GM21367 (cell line): Measurements from ENCODE around the gene SLC5A10.
"Not testable (repeated sequence)": the region's sequence is repeated elsewhere in the genome, so short reads cannot be mapped to it uniquely, and the experiment has no call there.

ENCODE experiments used
- ATAC-seq: cut with Tn5 transposase; IDR thresholded peaks from one replicate; pipeline ENCODE4 v1.9.1; 2021; ENCODE audit not compliant: unreplicated experiment

Gene SLC5A10

GRCh38 chr17:18946536-18946935, 5.4 kb upstream of the SLC5A10 start:
- ATAC-seq = no peak

- no peak for ATAC-seq
Observed at GRCh38 chr17:18947866-18948265, 4.1 kb upstream of the SLC5A10 start.

DNA sequence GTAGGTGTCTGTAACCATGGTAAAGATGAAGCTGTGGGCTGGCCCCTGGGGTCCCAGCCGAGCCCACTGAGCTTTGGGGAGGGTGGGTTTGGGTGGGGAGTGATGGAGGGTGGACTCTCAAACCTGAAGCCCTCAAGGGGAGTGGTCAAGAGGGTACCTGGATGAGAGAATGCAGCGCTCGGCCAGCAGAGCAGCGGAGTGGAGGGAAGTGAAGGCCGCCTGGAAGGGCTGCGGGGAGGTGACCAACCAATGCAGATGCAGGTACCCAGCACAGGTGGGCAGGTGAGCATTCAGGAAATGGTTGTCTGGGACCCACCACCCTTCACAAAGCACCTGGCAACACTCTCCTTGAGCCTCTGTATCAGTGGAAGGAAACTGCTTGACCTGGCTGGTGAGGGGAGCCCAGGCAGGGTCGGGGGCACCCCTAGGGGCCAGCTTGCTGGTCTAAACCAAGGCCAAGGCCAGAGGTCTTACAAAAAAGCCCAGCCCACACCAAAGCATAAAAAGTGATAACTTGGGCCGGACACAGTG, 3.4 kb upstream of the SLC5A10 start:
- ATAC-seq = no peak

DNA sequence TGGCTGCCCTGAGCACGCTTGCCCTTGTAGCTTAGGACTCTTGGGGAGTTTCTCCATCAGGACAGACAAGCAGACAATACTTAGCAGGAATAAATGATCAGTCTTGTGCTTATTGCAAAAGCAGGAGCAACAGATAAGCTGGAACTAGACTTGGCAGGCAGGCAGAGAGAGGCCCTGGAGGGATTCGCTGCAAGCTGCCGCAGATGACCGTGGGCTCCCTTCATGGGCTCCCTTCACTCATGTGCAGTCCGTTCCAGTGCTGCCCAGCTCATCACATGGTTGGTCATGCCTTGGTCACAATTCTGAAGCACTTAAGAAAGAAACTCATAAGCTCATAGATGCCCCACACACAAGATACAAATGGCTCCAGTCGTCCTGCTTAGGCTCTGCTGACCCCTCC, 2.4 kb upstream of the SLC5A10 start:
- ATAC-seq = no peak

GRCh38 chr17:18950346-18950745, 1.6 kb upstream of the SLC5A10 start:
- no peak for ATAC-seq

GRCh38 chr17:18950944-18951905, 740 bp upstream of the SLC5A10 start:
- ATAC-seq = no peak

- ATAC-seq = no peak
Observed at GRCh38 chr17:18953231-18953728, 1.3 kb downstream of the SLC5A10 start.

GRCh38 chr17:18954321-18954720, 2.4 kb downstream of the SLC5A10 start:
- no peak for ATAC-seq

DNA sequence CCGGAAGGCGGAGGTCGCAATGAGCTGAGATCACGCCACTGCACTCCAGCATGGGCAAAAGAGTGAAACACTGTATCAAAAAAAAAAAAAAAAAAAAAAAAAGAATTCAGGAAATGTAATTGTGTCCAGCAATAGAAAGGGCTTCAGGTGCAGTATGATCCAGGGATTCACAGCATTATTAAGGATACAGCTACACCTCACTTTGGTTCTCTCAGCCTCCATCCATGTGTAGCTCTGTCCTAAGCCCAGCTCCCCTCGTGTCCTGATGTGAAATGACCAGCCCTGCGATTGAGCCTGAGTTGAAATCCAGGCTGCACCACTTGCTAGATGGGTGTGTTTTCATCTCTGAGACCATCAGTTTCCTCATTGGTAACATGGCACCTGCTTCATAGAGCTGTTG, 3.0 kb downstream of the SLC5A10 start:
- ATAC-seq = no peak

DNA sequence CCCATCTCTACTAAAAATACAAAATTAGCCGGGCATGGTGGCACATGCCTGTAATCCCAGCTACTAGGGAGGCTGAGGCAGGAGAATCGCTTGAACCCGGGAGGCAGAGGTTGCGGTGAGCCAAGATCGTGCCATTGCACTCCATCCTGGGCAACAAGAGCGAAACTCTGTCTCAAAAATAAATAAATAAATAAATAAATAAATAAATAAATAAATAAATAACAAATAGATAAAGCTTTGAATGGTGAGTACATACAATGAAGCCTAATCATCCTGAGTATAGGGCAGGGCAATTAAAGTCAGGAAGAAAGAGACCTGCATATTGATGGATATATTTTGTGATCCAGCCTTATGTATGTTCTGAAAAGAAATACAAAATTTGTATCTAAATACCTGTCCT, 4.1 kb downstream of the SLC5A10 start:
- not testable (repeated sequence) for ATAC-seq

- ATAC-seq = no peak
Observed at GRCh38 chr17:18956581-18956980, 4.6 kb downstream of the SLC5A10 start.

- ATAC-seq = no peak
Observed at GRCh38 chr17:18957831-18958230, 5.9 kb downstream of the SLC5A10 start.

- no peak for ATAC-seq
Observed at GRCh38 chr17:18958611-18959010, 6.6 kb downstream of the SLC5A10 start.

DNA sequence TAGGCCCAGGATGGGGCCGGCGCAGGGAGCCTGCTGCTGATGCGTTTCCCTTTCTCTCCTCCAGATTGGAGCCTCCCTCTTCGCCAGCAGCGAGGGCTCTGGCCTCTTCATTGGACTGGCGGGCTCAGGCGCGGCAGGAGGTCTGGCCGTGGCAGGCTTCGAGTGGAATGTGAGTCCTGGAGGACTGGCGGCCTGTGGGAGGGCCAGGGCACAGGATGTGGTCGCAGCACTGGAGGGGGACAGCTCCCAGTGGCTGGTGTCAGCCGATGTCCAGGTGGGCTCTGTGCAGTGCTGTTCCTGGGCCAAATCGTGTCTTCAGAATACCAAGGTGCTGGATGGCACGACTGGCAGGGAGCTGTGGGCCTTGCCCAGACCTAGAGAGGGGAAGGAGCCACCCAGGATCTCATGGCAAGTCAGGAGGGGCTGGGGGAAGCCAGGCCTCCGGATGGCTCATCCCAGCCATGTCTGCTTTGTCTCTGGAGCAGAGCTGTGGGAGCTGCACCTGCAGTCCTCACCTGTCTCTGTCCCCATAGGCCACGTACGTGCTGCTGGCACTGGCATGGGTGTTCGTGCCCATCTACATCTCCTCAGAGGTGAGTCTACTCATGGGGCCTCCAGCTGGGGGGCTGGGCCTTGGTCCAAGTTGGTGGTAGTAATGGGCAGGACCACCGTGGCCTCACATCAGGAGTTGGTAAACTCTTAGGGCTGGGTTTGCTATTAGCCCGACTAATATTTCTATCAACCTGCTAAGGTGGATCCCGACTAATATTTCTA, 7.3 kb downstream of the SLC5A10 start:
- ATAC-seq = no peak

DNA sequence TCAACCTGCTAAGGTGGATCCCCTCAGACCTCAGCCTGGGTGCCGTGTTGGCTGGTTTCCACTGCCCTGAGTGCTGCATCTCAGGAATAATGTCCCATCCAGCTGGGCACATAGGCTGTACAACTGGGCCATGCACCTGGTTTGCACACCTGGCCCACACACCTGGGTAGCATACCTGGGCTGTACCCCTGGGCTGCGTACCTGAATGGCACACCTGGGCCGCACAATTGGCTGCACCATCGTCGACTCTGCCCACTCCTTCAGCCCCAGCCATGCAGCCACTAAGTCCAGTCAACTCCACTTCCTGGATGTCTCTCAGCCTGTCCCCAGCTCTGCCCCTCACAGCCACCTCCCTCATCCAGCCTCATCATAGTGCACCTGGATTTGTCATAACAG, 7.9 kb downstream of the SLC5A10 start:
- ATAC-seq = no peak

GRCh38 chr17:18960241-18960665, 8.3 kb downstream of the SLC5A10 start:
- ATAC-seq = no peak

- ATAC-seq = no peak
Observed at GRCh38 chr17:18960803-18961511, 9.0 kb downstream of the SLC5A10 start.

- no peak for ATAC-seq
Observed at GRCh38 chr17:18961634-18962493, 9.9 kb downstream of the SLC5A10 start.

GRCh38 chr17:18962494-18962815, 10.5 kb downstream of the SLC5A10 start:
- no peak for ATAC-seq
